ENCODE measurements around the gene TTC33.

GRCh38 chr5:40560474-40561110 is 195.2 kb downstream of the TTC33 start:
- no peak for TF ChIP-seq CTCF (conservative IDR thresholded peaks at IDR 0.05; ENCODE audit: low read length)
- TF ChIP-seq EZH2phosphoT487 (IDR thresholded peaks at IDR 0.05; ENCODE audit: borderline replicate concordance), result no peak
